Neural cell (in vitro differentiated cells): Measurements from ENCODE around the gene ASCL2. TPM values are rescaled to one million over a fixed set of nuclear protein-coding genes. Genes with fewer than 3 reads are reported as not detected.

ENCODE experiments used
- H2AFZ ChIP-seq: fragments of 200-600, 300-800 bp; sonication (generic), shearing (Covaris generic); 2 replicates; pipeline ENCODE4 v1.6.0; 2014; ENCODE audit warnings: low read depth, mild to moderate bottlenecking, antibody characterized with exemption, low read length, moderate library complexity
- H3F3A ChIP-seq: fragments of 200-600 bp; shearing (Covaris generic); 2 replicates; pipeline ENCODE4 v1.6.1; 2016; ENCODE audit warnings: mild to moderate bottlenecking, moderate library complexity, mixed read lengths, antibody characterized with exemption, low read length; ENCODE audit not compliant: insufficient read depth, poor library complexity, severe bottlenecking
- H3K27ac ChIP-seq: fragments of 200-600, 300-800 bp; sonication (generic), shearing (Covaris generic); 2 replicates; pipeline ENCODE4 v1.5.1; 2014; ENCODE audit warnings: mild to moderate bottlenecking, low read length, moderate library complexity
- H3K27me3 ChIP-seq: fragments of 300-800, 200-600 bp; sonication (generic), shearing (Covaris generic); 2 replicates; pipeline ENCODE4 v1.6.0; 2014; ENCODE audit warnings: mild to moderate bottlenecking, low read depth, low read length, moderate library complexity; ENCODE audit not compliant: insufficient read depth
- H3K36me3 ChIP-seq: fragments of 300-800, 200-600 bp; sonication (generic), shearing (Covaris generic); 2 replicates; pipeline ENCODE4 v1.5.1; 2014; ENCODE audit warnings: mild to moderate bottlenecking, antibody characterized with exemption, low read length, moderate library complexity; ENCODE audit not compliant: insufficient read depth
- H3K4me2 ChIP-seq: fragments of 300-800, 200-600 bp; sonication (generic), shearing (Covaris generic); 2 replicates; pipeline ENCODE4 v1.6.0; 2014; ENCODE audit warnings: mild to moderate bottlenecking, low read length
- H3K4me3 ChIP-seq: fragments of 300-800, 200-600 bp; sonication (generic), shearing (Covaris generic); 2 replicates; pipeline ENCODE4 v1.5.1; 2014; ENCODE audit warnings: mild to moderate bottlenecking, low read length, moderate library complexity
- H3K79me2 ChIP-seq: fragments of 200-600 bp; shearing (Covaris generic); replicated peaks from 2 replicates; pipeline ENCODE4 v1.6.0; 2014; ENCODE audit warnings: mild to moderate bottlenecking, low read length, moderate library complexity; ENCODE audit not compliant: insufficient read depth
- H3K9ac ChIP-seq: fragments of 300-800, 200-600 bp; sonication (generic), shearing (Covaris generic); 2 replicates; pipeline ENCODE4 v1.6.1; 2016; ENCODE audit warnings: mild to moderate bottlenecking, low read length, mixed read lengths
- H3K9me2 ChIP-seq: fragments of 200-600 bp; shearing (Covaris generic); 2 replicates; pipeline ENCODE4 v1.6.1; 2016; ENCODE audit warnings: mild to moderate bottlenecking, low read length, mixed read lengths; ENCODE audit not compliant: insufficient read depth
- H3K9me3 ChIP-seq: fragments of 200-600, 300-800 bp; sonication (generic), shearing (Covaris generic); 2 replicates; pipeline ENCODE4 v1.6.1; 2016; ENCODE audit warnings: mild to moderate bottlenecking, mixed run types, low read length, moderate library complexity, mixed read lengths
- H4K20me1 ChIP-seq: fragments of 200-600 bp; shearing (Covaris generic); 2 replicates; pipeline ENCODE4 v1.6.1; 2016; ENCODE audit warnings: mild to moderate bottlenecking, mixed run types; ENCODE audit not compliant: insufficient read depth
- CTCF ChIP-seq: fragments of 450-650 bp; IDR thresholded peaks from 2 replicates; pipeline ENCODE4 v1.5.1; 2014; ENCODE audit warnings: antibody characterized with exemption, mild to moderate bottlenecking, moderate library complexity; ENCODE audit not compliant: poor library complexity, severe bottlenecking
- EP300 ChIP-seq: fragments of 450-650 bp; conservative IDR thresholded peaks from 2 replicates; pipeline ENCODE4 v1.6.1; 2014; ENCODE audit warnings: antibody characterized with exemption, mild to moderate bottlenecking, moderate library complexity; ENCODE audit not compliant: poor library complexity, severe bottlenecking
- EZH2 ChIP-seq: fragments of 200-600, 300-800 bp; shearing (Covaris generic), sonication (generic); IDR thresholded peaks from 2 replicates; pipeline ENCODE4 v1.6.1; 2014; ENCODE audit warnings: antibody characterized with exemption, low read length, borderline replicate concordance, mild to moderate bottlenecking; ENCODE audit not compliant: insufficient read depth, poor library complexity, severe bottlenecking
- MXI1 ChIP-seq: fragments of 450-650 bp; conservative IDR thresholded peaks from 2 replicates; pipeline ENCODE4 v1.6.1; 2014; ENCODE audit warnings: antibody characterized with exemption, mild to moderate bottlenecking; ENCODE audit not compliant: poor library complexity, severe bottlenecking
- POLR2AphosphoS5 ChIP-seq: IDR thresholded peaks from 2 replicates; pipeline ENCODE4 v1.6.1; 2012
- RAD21 ChIP-seq: fragments of 450-650 bp; conservative IDR thresholded peaks from 2 replicates; pipeline ENCODE4 v1.6.1; 2014; ENCODE audit warnings: antibody characterized with exemption, mild to moderate bottlenecking, moderate library complexity
- REST ChIP-seq: IDR thresholded peaks from 2 replicates; pipeline ENCODE4 v1.6.1; 2012; ENCODE audit warnings: borderline replicate concordance
- SMC3 ChIP-seq: fragments of 450-650 bp; conservative IDR thresholded peaks from 2 replicates; pipeline ENCODE4 v1.6.1; 2014; ENCODE audit warnings: antibody characterized with exemption, mild to moderate bottlenecking, moderate library complexity; ENCODE audit not compliant: poor library complexity
- TAF1 ChIP-seq: IDR thresholded peaks from 2 replicates; pipeline ENCODE4 v1.6.1; 2012; ENCODE audit warnings: low read depth
- polyA plus RNA-seq: library from polyadenylated mRNA; depleted of rRNA; stranded (reverse); fragments of >200 nt; gene quantifications from 2 replicates; pipeline ENCODE4 v1.2.3, GENCODE V29; 2014

The ASCL2 gene
- polyA plus RNA-seq, 1 donor from 2014 or later = not detected

GRCh38 chr11:2266586-2267305, 3.6 kb downstream of the ASCL2 start:
- Histone ChIP-seq H2AFZ (no peak overlapping the region), H3F3A (no peaks in the 10 kb centered on the region), H3K9me2 (no peaks in the 10 kb centered on the region), H3K9ac (no peak overlapping the region), H3K9me3 (no peaks in the 10 kb centered on the region), H3K4me3 (no peak overlapping the region), H3K27me3 (peaks cover 44% of the 10 kb centered on the region), H3K36me3 (no peaks in the 10 kb centered on the region), H3K4me2 (no peak overlapping the region), H3K27ac (no peak overlapping the region), H3K79me2 (no peaks in the 10 kb centered on the region), H4K20me1 (no peaks in the 10 kb centered on the region)
- TF ChIP-seq REST (no peak), EZH2 (no peak), RAD21 (no peak), TAF1 (no peak), POLR2AphosphoS5 (no peak), EP300 (no peak), MXI1 (no peak), SMC3 (no peak), CTCF (no peak)

GRCh38 chr11:2265854-2266585, 4.4 kb downstream of the ASCL2 start:
- H2AFZ ChIP-seq = no peak overlapping the region
- H3K9me2 ChIP-seq = no peaks in the 10 kb centered on the region
- H3K27me3 ChIP-seq = peaks cover 37% of the 10 kb centered on the region
- no peaks in the 10 kb centered on the region for H3K79me2 ChIP-seq
- no peak overlapping the region for H3K27ac ChIP-seq
- no peak overlapping the region for H3K9ac ChIP-seq
- no peak overlapping the region for H3K4me3 ChIP-seq
- no peak for TF ChIP-seq REST
- TF ChIP-seq EZH2 = no peak
- TF ChIP-seq RAD21 = no peak
- TF ChIP-seq EP300 = no peak
- TF ChIP-seq TAF1 = no peak
- TF ChIP-seq CTCF = no peak
- no peak for TF ChIP-seq POLR2AphosphoS5
- no peak for TF ChIP-seq SMC3
- TF ChIP-seq MXI1 = no peak
- H3F3A ChIP-seq = no peaks in the 10 kb centered on the region
- no peak overlapping the region for H3K4me2 ChIP-seq
- H3K9me3 ChIP-seq = no peaks in the 10 kb centered on the region
- no peaks in the 10 kb centered on the region for H3K36me3 ChIP-seq
- no peaks in the 10 kb centered on the region for H4K20me1 ChIP-seq
